ENCODE results near the gene NANOS2. TPM values are rescaled to one million over a fixed set of nuclear protein-coding genes. Genes with fewer than 3 reads are reported as not detected.

Gene NANOS2
- total RNA-seq, 2 experiments from 2014 or later = not detected

DNA sequence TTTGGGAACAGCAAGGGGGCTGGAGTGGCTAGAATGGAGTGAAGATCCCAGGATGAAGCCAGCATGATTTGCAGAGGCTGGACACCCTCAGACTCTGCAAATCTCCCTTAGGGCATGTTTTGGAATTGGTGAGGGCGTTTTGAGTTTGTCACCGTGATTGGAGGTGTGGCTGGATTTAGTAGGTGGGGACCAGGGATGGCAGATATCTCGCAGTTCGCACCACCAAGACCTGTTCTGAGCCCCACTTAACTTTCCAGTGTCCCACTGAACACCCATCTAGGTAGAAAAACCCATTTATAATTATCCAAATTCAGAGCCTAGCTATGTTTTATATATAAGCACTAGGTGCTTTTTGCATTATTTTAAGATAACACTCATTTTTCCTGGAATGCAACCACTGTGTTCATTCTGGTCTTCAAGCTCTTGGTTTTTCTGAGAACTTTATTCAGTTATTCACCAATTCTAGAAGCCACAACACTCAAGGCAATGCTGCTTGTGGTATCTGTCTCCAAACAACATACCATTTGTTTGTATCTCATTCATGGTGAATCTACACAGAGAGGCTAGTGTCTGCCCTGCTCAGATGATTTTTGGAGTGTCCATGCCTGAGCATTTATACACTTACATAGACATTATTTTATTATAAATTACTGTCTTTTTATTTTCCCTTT is 3.0 kb upstream of the NANOS2 start:
- POLR2A ChIA-PET = no interaction called here
- H3K27ac ChIP-seq (ENCODE audit: low read depth, low read length, poor library complexity, severe bottlenecking) = no peak overlapping the region

DNA sequence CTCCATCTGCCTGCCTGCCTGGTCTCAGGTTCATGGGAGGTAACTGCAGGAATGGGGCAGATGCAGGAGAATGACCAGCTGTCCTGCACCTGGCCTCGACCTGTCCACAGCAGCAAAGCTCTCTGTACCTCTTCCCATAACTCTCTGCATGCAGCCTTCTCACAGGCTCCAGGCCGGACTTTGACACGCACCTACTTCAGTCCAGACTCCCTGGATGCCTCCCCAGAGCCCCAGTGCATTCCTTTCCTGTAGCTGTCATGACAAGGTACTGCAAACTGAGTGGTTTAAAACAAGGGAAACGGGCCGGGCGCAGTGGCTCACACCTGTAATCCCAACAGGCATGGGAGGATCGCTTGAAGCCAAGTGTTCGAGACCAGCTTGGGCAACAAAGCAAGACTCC is 3.3 kb downstream of the NANOS2 start:
- POLR2A ChIA-PET = no interaction called here
- H2AFZ ChIP-seq (ENCODE audit: low read length) = no peak overlapping the region
- no peak overlapping the region for H3K4me2 ChIP-seq (ENCODE audit: low read length)
- H3K79me2 ChIP-seq (ENCODE audit: insufficient read depth, low read depth, low read length) = no peaks in the 10 kb centered on the region
- intact Hi-C loops (cut with micrococcal nuclease; ENCODE audit: unreplicated experiment) = no loop called here
- no peaks in the 10 kb centered on the region for H3K9me2 ChIP-seq (ENCODE audit: insufficient read depth, low read length)
- TF ChIP-seq, protein P1, sequence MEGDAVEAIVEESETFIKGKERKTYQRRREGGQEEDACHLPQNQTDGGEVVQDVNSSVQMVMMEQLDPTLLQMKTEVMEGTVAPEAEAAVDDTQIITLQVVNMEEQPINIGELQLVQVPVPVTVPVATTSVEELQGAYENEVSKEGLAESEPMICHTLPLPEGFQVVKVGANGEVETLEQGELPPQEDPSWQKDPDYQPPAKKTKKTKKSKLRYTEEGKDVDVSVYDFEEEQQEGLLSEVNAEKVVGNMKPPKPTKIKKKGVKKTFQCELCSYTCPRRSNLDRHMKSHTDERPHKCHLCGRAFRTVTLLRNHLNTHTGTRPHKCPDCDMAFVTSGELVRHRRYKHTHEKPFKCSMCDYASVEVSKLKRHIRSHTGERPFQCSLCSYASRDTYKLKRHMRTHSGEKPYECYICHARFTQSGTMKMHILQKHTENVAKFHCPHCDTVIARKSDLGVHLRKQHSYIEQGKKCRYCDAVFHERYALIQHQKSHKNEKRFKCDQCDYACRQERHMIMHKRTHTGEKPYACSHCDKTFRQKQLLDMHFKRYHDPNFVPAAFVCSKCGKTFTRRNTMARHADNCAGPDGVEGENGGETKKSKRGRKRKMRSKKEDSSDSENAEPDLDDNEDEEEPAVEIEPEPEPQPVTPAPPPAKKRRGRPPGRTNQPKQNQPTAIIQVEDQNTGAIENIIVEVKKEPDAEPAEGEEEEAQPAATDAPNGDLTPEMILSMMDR (conservative IDR thresholded peaks at IDR 0.05; ENCODE audit: low read length) = no peak
- TF ChIP-seq EZH2phosphoT487 (IDR thresholded peaks at IDR 0.05; ENCODE audit: borderline replicate concordance, low read depth, low read length) = no peak
- no peaks in the 10 kb centered on the region for H3K9me3 ChIP-seq (ENCODE audit: low read length)
- no peaks in the 10 kb centered on the region for H4K20me1 ChIP-seq (ENCODE audit: insufficient read depth, low read length)
- H3K4me3 ChIP-seq (ENCODE audit: low read depth, low read length, poor library complexity, severe bottlenecking) = no peak overlapping the region
- H3K4me1 ChIP-seq (ENCODE audit: insufficient read depth, low read length, poor library complexity, severe bottlenecking) = no peaks in the 10 kb centered on the region
- no TSS peak for BruUV-seq (replicated peaks)
- CTCF ChIA-PET (ENCODE audit: unreplicated experiment) = no interaction called here
- H3K36me3 ChIP-seq (ENCODE audit: insufficient read depth, low read length) = no peaks in the 10 kb centered on the region
- no peak overlapping the region for H3K27ac ChIP-seq (ENCODE audit: low read depth, low read length, poor library complexity, severe bottlenecking)
- no peak for DNase-seq (ENCODE audit: low spot score)

More for the DNA sequence above, 3.0 kb upstream of the NANOS2 start:
- Histone ChIP-seq H3K9me2 (ENCODE audit: insufficient read depth, low read length) (no peaks in the 10 kb centered on the region), H3K9me3 (ENCODE audit: low read length) (no peaks in the 10 kb centered on the region), H3K4me1 (ENCODE audit: insufficient read depth, low read length, poor library complexity, severe bottlenecking) (no peaks in the 10 kb centered on the region), H3K4me3 (ENCODE audit: low read depth, low read length, poor library complexity, severe bottlenecking) (no peak overlapping the region), H3K36me3 (ENCODE audit: insufficient read depth, low read length) (no peaks in the 10 kb centered on the region), H4K20me1 (ENCODE audit: insufficient read depth, low read length) (no peaks in the 10 kb centered on the region), H2AFZ (ENCODE audit: low read length) (no peak overlapping the region), H3K4me2 (ENCODE audit: low read length) (no peak overlapping the region), H3K79me2 (ENCODE audit: insufficient read depth, low read depth, low read length) (no peaks in the 10 kb centered on the region)
- no TSS peak for BruUV-seq (replicated peaks)
- DNase-seq (ENCODE audit: low spot score) = no peak
- intact Hi-C loops (cut with micrococcal nuclease; ENCODE audit: unreplicated experiment) = no loop called here
- TF ChIP-seq, protein P1 (conservative IDR thresholded peaks at IDR 0.05; ENCODE audit: low read length) = no peak
- no peak for TF ChIP-seq EZH2phosphoT487 (IDR thresholded peaks at IDR 0.05; ENCODE audit: borderline replicate concordance, low read depth, low read length)
- CTCF ChIA-PET (ENCODE audit: unreplicated experiment) = no interaction called here

DNA sequence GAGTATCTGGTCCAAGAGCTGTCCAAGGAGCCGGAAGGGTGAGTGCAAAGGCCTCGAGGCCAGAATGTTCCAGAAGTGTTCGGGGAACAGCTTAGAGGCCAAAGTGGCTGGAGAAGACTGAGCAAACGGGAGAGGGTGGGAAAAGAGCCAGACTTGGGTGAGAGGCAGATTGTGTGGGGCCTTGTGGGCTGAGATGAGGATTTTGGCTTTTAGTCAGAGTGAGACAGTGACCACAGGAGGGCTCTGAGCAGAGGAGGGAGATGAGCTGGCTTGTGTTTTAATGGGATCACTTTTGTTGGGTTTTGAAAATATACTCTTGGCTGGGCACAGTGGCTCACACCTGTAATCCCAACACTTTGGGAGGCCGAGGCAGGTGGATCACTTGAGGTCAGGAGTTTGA is 5.6 kb downstream of the NANOS2 start:
- Histone ChIP-seq H3K79me2 (ENCODE audit: insufficient read depth, low read depth, low read length) (no peaks in the 10 kb centered on the region), H2AFZ (ENCODE audit: low read length) (no peak overlapping the region), H3K4me3 (ENCODE audit: low read depth, low read length, poor library complexity, severe bottlenecking) (no peak overlapping the region), H3K27ac (ENCODE audit: low read depth, low read length, poor library complexity, severe bottlenecking) (no peak overlapping the region), H3K9me3 (ENCODE audit: low read length) (no peaks in the 10 kb centered on the region), H4K20me1 (ENCODE audit: insufficient read depth, low read length) (no peaks in the 10 kb centered on the region), H3K4me1 (ENCODE audit: insufficient read depth, low read length, poor library complexity, severe bottlenecking) (no peaks in the 10 kb centered on the region), H3K9me2 (ENCODE audit: insufficient read depth, low read length) (no peaks in the 10 kb centered on the region), H3K36me3 (ENCODE audit: insufficient read depth, low read length) (no peaks in the 10 kb centered on the region), H3K4me2 (ENCODE audit: low read length) (no peak overlapping the region)
- ChIA-PET CTCF (ENCODE audit: unreplicated experiment) (no interaction called here), POLR2A (interaction anchor here (0.5 kb wide), 1 partner anchor 1666 kb away, joined by 6 read pairs; no protein-coding TSS in a partner anchor)
- DNase-seq (ENCODE audit: low spot score) = no peak
- BruUV-seq (replicated peaks) = no TSS peak
- TF ChIP-seq, protein P1 (conservative IDR thresholded peaks at IDR 0.05; ENCODE audit: low read length) = no peak
- no peak for TF ChIP-seq EZH2phosphoT487 (IDR thresholded peaks at IDR 0.05; ENCODE audit: borderline replicate concordance, low read depth, low read length)
- intact Hi-C loops (cut with micrococcal nuclease; ENCODE audit: unreplicated experiment) = no loop called here

Data from OCI-LY7 (cell line).